Breast epithelium (tissue), 3 donors: Measurements from ENCODE around the gene FHIT.

ENCODE experiments used
- POLR2A ChIP-seq: fragments of 450-650 bp; IDR thresholded peaks from one replicate; pipeline ENCODE4 v1.6.1; 2016; ENCODE audit warnings: antibody characterized with exemption, mild to moderate bottlenecking, moderate library complexity
- POLR2AphosphoS5 ChIP-seq, 3 donors: sonication (generic); formaldehyde crosslinking; IDR thresholded peaks; one replicate each; pipeline ENCODE4 v1.6.1; 2017; ENCODE audit warnings: antibody characterized with exemption in 3 of 3
- TF ChIP-seq, protein P1 (sequence below), 3 donors: fragments of 450-650 bp; IDR thresholded peaks; one replicate each; pipeline ENCODE4 v1.5.1; 2016 to 2017; ENCODE audit warnings: antibody characterized with exemption in 3 of 3, mild to moderate bottlenecking in 3 of 3, moderate library complexity in 3 of 3

DNA sequence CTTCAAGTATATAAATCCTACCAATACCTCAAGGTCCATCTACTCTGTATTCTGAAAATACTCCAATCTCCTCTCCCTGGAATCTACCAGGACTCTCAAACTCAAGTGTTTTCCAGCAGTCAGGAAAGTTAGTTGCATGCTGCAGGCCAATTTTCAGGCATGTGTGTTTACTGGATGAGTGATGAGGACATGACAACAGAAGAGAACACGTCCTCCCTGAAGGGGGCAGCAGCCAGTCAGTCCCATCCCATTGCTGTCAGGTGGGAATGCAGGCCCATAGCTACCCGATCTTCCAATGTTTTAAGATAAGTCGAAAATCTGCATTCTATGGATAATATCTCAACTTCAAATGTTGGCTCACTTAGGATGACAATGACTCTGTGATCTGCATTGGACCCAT, 496.2 kb downstream of the FHIT start:
- TF ChIP-seq, protein P1, sequence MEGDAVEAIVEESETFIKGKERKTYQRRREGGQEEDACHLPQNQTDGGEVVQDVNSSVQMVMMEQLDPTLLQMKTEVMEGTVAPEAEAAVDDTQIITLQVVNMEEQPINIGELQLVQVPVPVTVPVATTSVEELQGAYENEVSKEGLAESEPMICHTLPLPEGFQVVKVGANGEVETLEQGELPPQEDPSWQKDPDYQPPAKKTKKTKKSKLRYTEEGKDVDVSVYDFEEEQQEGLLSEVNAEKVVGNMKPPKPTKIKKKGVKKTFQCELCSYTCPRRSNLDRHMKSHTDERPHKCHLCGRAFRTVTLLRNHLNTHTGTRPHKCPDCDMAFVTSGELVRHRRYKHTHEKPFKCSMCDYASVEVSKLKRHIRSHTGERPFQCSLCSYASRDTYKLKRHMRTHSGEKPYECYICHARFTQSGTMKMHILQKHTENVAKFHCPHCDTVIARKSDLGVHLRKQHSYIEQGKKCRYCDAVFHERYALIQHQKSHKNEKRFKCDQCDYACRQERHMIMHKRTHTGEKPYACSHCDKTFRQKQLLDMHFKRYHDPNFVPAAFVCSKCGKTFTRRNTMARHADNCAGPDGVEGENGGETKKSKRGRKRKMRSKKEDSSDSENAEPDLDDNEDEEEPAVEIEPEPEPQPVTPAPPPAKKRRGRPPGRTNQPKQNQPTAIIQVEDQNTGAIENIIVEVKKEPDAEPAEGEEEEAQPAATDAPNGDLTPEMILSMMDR (IDR thresholded peaks at IDR 0.05): no peak
- no peak for TF ChIP-seq POLR2A
- TF ChIP-seq POLR2AphosphoS5 (IDR thresholded peaks at IDR 0.05): no peak
